HepG2 (cell line): ENCODE data around the gene DCAF7. TPM values are rescaled to one million over a fixed set of nuclear protein-coding genes. Genes with fewer than 3 reads are reported as not detected.

Experiments
- RARG ChIP-seq: sonication (generic); formaldehyde crosslinking; IDR thresholded peaks from 2 replicates; pipeline ENCODE4 v1.4.0; 2020; ENCODE audit warnings: low read depth, mild to moderate bottlenecking, missing genetic modification reagents
- TBP ChIP-seq: sonication (generic); formaldehyde crosslinking; IDR thresholded peaks from 2 replicates; pipeline ENCODE4 v1.5.0; 2020; ENCODE audit warnings: missing genetic modification reagents
- ZNF337 ChIP-seq: sonication (generic); formaldehyde crosslinking; IDR thresholded peaks from 2 replicates; pipeline ENCODE4 v1.5.1; 2020; ENCODE audit warnings: missing genetic modification reagents, low read depth, mild to moderate bottlenecking, borderline replicate concordance
- polyA plus RNA-seq, 8 experiments: library from polyadenylated mRNA; depleted of rRNA in 3 of 8; stranded (reverse) in 7 of 8; unstranded in 1 of 8; fragments of >200 nt; fragmentation: Illumina TruSeq in 4 of 8; extraction: Trizol in 4 of 8; gene quantifications; 2 replicates each; pipeline versions ENCODE4 v1.2.1 to v1.2.3, GENCODE V29; 2011 to 2016; ENCODE audit warnings: low read depth in 4 of 8, missing spikeins in 1 of 8, mixed read lengths in 1 of 8; ENCODE audit not compliant: insufficient read depth in 1 of 8
- total RNA-seq, 5 experiments: library from RNA; depleted of rRNA; stranded (reverse); fragments of >200 nt; fragmentation: Illumina TruSeq; extraction: Trizol; gene quantifications; 2 replicates each; pipeline ENCODE4 v1.2.3, GENCODE V29; 2016; ENCODE audit warnings: low read depth in 1 of 5
- TF ChIP-seq, protein P1 (sequence below): sonication (generic); formaldehyde crosslinking; IDR thresholded peaks from 2 replicates; pipeline ENCODE4 v1.4.0; 2020; ENCODE audit warnings: missing genetic modification reagents

DCAF7 gene
- total and polyA plus RNA-seq, 2 of the 13 experiments (the other 11 are each of a cell fraction or from before 2014, with no cell fraction given): 55.2 to 73.4 TPM

- TF ChIP-seq, protein P1, sequence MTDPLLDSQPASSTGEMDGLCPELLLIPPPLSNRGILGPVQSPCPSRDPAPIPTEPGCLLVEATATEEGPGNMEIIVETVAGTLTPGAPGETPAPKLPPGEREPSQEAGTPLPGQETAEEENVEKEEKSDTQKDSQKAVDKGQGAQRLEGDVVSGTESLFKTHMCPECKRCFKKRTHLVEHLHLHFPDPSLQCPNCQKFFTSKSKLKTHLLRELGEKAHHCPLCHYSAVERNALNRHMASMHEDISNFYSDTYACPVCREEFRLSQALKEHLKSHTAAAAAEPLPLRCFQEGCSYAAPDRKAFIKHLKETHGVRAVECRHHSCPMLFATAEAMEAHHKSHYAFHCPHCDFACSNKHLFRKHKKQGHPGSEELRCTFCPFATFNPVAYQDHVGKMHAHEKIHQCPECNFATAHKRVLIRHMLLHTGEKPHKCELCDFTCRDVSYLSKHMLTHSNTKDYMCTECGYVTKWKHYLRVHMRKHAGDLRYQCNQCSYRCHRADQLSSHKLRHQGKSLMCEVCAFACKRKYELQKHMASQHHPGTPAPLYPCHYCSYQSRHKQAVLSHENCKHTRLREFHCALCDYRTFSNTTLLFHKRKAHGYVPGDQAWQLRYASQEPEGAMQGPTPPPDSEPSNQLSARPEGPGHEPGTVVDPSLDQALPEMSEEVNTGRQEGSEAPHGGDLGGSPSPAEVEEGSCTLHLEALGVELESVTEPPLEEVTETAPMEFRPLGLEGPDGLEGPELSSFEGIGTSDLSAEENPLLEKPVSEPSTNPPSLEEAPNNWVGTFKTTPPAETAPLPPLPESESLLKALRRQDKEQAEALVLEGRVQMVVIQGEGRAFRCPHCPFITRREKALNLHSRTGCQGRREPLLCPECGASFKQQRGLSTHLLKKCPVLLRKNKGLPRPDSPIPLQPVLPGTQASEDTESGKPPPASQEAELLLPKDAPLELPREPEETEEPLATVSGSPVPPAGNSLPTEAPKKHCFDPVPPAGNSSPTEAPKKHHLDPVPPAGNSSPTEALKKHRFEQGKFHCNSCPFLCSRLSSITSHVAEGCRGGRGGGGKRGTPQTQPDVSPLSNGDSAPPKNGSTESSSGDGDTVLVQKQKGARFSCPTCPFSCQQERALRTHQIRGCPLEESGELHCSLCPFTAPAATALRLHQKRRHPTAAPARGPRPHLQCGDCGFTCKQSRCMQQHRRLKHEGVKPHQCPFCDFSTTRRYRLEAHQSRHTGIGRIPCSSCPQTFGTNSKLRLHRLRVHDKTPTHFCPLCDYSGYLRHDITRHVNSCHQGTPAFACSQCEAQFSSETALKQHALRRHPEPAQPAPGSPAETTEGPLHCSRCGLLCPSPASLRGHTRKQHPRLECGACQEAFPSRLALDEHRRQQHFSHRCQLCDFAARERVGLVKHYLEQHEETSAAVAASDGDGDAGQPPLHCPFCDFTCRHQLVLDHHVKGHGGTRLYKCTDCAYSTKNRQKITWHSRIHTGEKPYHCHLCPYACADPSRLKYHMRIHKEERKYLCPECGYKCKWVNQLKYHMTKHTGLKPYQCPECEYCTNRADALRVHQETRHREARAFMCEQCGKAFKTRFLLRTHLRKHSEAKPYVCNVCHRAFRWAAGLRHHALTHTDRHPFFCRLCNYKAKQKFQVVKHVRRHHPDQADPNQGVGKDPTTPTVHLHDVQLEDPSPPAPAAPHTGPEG (CRISPR knock-in tag): peak; percentile 93
- TF ChIP-seq TBP (peak; percentile 23; the same call in 1 of the 2 replicates), RARG (no peak), ZNF337 (CRISPR knock-in tag) (no peak)
These were observed 50.5 kb downstream of the DCAF7 start, which contains the start of gene TACO1 (continued) for GRCh38 chr17:63600569-63601438.
